Activated naive CD8-positive, alpha-beta T cell treated with anti-CD3 and anti-CD28 coated beads, Interleukin-2, amount 10 ng/mL, durations not matched to agents 7 days and 5 days (primary cell): ENCODE data around the gene DUSP10. TPM values are rescaled to one million over a fixed set of nuclear protein-coding genes. Genes with fewer than 3 reads are reported as not detected.

ENCODE experiments used
- ATAC-seq: fragments of 150-1000 bp; cut with Tn5 transposase; one replicate; pipeline ENCODE4 v1.10.0; 2021; ENCODE audit warnings: low read depth, moderate library complexity
- POLR2A ChIA-PET: fragments of 350-600 bp; sonication (Branson Sonifier 250); formaldehyde crosslinking; loops from one replicate; lab custom pipeline; 2021; ENCODE audit warnings: antibody characterized with exemption; lab: Charles Lee
- DNase-seq: peaks from one replicate; pipeline ENCODE4 v3.0.0; 2021
- H3K27ac Mint-ChIP-seq: one replicate; pipeline ENCODE4 v1.8.0; 2022; ENCODE audit warnings: mild to moderate bottlenecking, mixed read lengths
- H3K27me3 Mint-ChIP-seq: one replicate; pipeline ENCODE4 v1.8.0; 2022; ENCODE audit warnings: mild to moderate bottlenecking, moderate library complexity, mixed read lengths
- H3K36me3 Mint-ChIP-seq: one replicate; pipeline ENCODE4 v1.8.0; 2021; ENCODE audit warnings: mild to moderate bottlenecking, mixed read lengths
- H3K4me1 Mint-ChIP-seq: one replicate; pipeline ENCODE4 v1.8.0; 2021; ENCODE audit warnings: mixed read lengths
- H3K4me3 Mint-ChIP-seq: one replicate; pipeline ENCODE4 v1.8.0; 2022; ENCODE audit warnings: mild to moderate bottlenecking, moderate library complexity, mixed read lengths
- H3K9me3 Mint-ChIP-seq: one replicate; pipeline ENCODE4 v1.8.0; 2021; ENCODE audit warnings: mixed read lengths
- total RNA-seq, 2 experiments: library from RNA; stranded (reverse); gene quantifications; one replicate each; pipeline ENCODE4 v1.2.3, GENCODE V29; 2021

DUSP10 gene
- total RNA-seq, 2 experiments from 2014 or later = 14.8 to 15.7 TPM

DNA sequence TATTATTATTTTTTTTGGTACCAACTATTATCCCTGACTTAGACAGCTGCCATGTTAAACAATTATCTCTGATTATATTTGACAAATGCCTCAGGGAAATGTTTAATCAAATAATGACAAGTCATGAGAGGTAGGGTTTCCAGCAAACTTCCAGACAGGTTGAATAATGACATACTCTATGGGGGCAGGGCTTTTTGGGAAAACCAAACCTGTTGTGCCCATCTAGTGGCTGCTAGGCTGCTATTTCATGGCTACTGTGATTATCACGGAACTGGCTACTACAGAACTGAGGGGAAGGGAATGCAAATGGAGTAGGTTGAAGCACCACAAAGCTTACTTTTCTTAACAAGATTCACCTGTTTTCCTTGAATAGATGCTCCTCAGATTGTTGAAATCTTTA is 77.6 kb downstream of the DUSP10 start:
- Mint-ChIP-seq H3K9me3 (no peaks in the 10 kb centered on the region), H3K27me3 (peaks cover 10% of the 10 kb centered on the region), H3K4me3 (no peak overlapping the region), H3K27ac (no peak overlapping the region), H3K4me1 (no peaks in the 10 kb centered on the region), H3K36me3 (no peaks in the 10 kb centered on the region)
- ATAC-seq (no peak), DNase-seq (no peak)
- POLR2A ChIA-PET = no interaction called here

DNA sequence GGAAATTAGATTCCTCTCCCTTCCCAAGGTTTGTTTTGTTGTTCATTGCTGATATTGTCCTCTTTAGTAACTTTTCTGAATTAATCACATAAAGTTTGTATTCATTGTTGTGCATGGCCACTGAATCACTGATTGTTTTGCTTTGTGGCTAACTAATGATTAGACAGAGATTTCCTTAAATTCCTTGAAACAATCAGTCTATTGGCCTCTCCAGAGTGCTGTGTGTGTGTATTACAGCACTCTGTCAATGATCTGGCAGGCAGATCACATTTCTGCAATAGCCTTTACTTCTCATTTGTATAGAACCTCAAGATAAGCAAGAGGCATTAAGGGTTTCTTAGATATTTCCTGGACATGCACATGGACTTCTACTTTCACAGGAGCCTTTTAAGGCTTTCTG is 78.6 kb downstream of the DUSP10 start:
- ATAC-seq (no peak), DNase-seq (no peak)
- Mint-ChIP-seq H3K4me3 (no peak overlapping the region), H3K4me1 (no peaks in the 10 kb centered on the region), H3K27me3 (peaks cover 10% of the 10 kb centered on the region), H3K36me3 (no peaks in the 10 kb centered on the region), H3K9me3 (no peaks in the 10 kb centered on the region), H3K27ac (no peak overlapping the region)
- POLR2A ChIA-PET = no interaction called here

DNA sequence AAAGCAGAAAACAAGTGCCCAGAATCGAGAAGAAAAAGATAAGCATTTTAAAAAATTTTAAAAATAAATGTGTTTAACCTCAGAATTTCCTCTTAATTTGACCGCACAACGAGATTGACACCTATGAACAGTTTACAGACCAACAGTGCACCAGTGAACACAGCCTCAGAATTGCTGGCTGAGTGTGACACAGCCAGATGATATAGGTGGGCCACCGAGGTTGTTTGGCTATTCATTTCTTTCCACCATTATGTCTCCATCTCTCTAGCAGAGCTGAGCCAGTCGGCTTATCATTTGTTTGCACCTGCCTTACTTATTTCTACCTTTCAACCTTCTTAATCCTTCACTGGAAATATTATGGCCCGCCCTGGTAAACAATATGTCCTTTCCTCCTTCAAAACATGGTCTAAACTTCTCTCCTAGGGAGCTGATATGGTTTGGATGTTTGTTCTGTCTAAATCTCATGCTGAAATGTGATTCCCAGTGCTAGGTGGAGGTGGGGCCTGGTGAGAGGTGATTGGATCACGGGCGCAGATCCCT is 86.1 kb downstream of the DUSP10 start:
- DNase-seq = no peak
- ATAC-seq = no peak
- no peaks in the 10 kb centered on the region for H3K9me3 Mint-ChIP-seq
- H3K4me1 Mint-ChIP-seq = no peaks in the 10 kb centered on the region
- no peak overlapping the region for H3K27ac Mint-ChIP-seq
- no peaks in the 10 kb centered on the region for H3K36me3 Mint-ChIP-seq
- POLR2A ChIA-PET = no interaction called here
- H3K27me3 Mint-ChIP-seq = no peaks in the 10 kb centered on the region
- no peak overlapping the region for H3K4me3 Mint-ChIP-seq
